Measurements from ENCODE around the gene POLR2E. TPM values are rescaled to one million over a fixed set of nuclear protein-coding genes. Genes with fewer than 3 reads are reported as not detected.
A peak's percentile ranks its signal among the peaks of the same experiment; 100 is the strongest.

Gene POLR2E
- total RNA-seq, 2 donors from 2014 or later = 155 to 248 TPM

DNA sequence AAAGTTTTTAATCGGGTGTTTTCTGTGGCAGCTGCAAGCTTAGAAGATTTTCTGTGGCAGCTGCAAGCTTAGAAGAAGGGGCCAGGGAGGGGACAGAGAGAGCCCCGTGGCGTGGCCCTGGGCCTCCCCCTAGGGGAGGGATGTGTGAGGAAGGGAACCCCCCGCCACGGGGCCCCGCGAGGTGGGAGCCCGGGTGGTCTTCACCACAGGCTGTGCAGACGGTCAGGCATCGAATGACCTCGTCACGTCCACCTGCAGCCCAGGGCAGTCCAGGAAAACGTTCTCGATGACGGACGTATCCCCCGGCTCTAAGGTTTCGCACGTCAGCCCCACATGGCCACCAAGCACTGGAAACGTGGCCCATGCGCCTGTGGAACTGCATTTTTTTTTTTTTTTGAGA is 8.6 kb downstream of the POLR2E start:
- no peaks in the 10 kb centered on the region for H3K9me3 Mint-ChIP-seq
- peaks cover 22% of the 10 kb centered on the region for H3K4me1 Mint-ChIP-seq
- peak overlapping the region; percentile 20 for H3K27ac Mint-ChIP-seq
- H3K36me3 Mint-ChIP-seq (ENCODE audit: low read depth) = peaks cover 82% of the 10 kb centered on the region
- no peak overlapping the region for H3K4me3 Mint-ChIP-seq
- no peak for ATAC-seq (replicated peaks)
- no peaks in the 10 kb centered on the region for H3K27me3 Mint-ChIP-seq

DNA sequence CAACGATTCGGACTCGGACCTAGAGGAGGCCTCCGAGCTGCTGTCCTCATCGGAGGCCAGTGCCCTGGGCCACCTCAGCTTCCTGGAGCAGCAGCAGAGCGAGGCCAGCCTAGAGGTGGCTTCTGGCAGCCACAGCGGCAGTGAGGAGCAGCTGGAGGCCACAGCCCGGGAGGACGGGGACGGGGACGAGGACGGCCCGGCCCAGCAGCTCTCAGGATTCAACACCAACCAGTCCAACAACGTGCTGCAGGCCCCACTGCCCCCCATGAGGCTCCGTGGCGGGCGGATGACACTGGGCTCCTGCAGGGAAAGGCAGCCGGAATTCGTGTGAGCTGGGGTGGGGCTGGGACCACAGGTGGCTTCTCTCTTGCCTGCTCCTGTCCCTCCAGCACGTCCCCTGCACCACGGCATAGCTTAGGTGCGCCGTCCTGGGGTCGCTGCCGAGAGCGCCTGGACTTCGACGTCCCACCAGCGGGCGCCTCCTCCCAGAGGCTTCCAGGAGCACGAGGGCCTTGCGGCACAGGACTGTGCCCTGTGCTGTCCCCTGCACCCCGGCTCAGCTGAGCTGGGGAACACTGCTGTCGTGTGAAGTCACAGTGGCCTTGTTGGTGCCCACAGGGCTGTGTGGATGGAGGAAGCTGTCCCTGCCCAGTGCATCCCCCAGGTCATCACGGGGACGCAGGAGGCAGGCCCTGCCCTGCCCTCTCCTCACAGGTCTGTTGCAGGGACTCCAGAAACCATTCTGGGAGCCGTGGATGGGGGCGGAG is 9.3 kb downstream of the POLR2E start:
- Mint-ChIP-seq H3K27me3 (no peaks in the 10 kb centered on the region), H3K36me3 (ENCODE audit: low read depth) (peaks cover 84% of the 10 kb centered on the region), H3K4me3 (peak overlapping the region; percentile 26), H3K9me3 (no peaks in the 10 kb centered on the region), H3K27ac (peak overlapping the region; percentile 76), H3K4me1 (peaks cover 22% of the 10 kb centered on the region)
- ATAC-seq (replicated peaks) = no peak

- peak overlapping the region; percentile 26 for H3K4me3 Mint-ChIP-seq
- H3K4me1 Mint-ChIP-seq = peaks cover 22% of the 10 kb centered on the region
Measured at GRCh38 chr19:1085053-1085658, 10.0 kb downstream of the POLR2E start.

GRCh38 chr19:1084024-1084868 is 10.9 kb downstream of the POLR2E start:
- peaks cover 22% of the 10 kb centered on the region for H3K4me1 Mint-ChIP-seq
- no peaks in the 10 kb centered on the region for H3K27me3 Mint-ChIP-seq

More at GRCh38 chr19:1085053-1085658, 10.0 kb downstream of the POLR2E start:
- Mint-ChIP-seq H3K36me3 (ENCODE audit: low read depth) (peaks cover 88% of the 10 kb centered on the region), H3K9me3 (no peaks in the 10 kb centered on the region), H3K27me3 (no peaks in the 10 kb centered on the region), H3K27ac (peak overlapping the region; percentile 76)
- no peak for ATAC-seq (replicated peaks)

GRCh38 chr19:1082928-1083816 is 12.0 kb downstream of the POLR2E start:
- no peak for ATAC-seq (replicated peaks)
- Mint-ChIP-seq H3K27me3 (no peaks in the 10 kb centered on the region), H3K36me3 (ENCODE audit: low read depth) (peaks cover 91% of the 10 kb centered on the region), H3K4me3 (peak overlapping the region; percentile 11), H3K9me3 (no peaks in the 10 kb centered on the region), H3K4me1 (peaks cover 17% of the 10 kb centered on the region), H3K27ac (peak overlapping the region; percentile 54)

More at GRCh38 chr19:1084024-1084868, 10.9 kb downstream of the POLR2E start:
- peak overlapping the region; percentile 76 for H3K27ac Mint-ChIP-seq
- no peaks in the 10 kb centered on the region for H3K9me3 Mint-ChIP-seq
- ATAC-seq (replicated peaks) = no peak
- peak overlapping the region; percentile 26 for H3K4me3 Mint-ChIP-seq
- peaks cover 89% of the 10 kb centered on the region for H3K36me3 Mint-ChIP-seq (ENCODE audit: low read depth)

GRCh38 chr19:1082165-1082927 is 12.8 kb downstream of the POLR2E start:
- Mint-ChIP-seq H3K27ac (no peak overlapping the region), H3K4me1 (peaks cover 9% of the 10 kb centered on the region), H3K9me3 (no peaks in the 10 kb centered on the region), H3K27me3 (no peaks in the 10 kb centered on the region), H3K36me3 (ENCODE audit: low read depth) (peaks cover 91% of the 10 kb centered on the region), H3K4me3 (no peak overlapping the region)
- peak; percentile 70 for ATAC-seq (replicated peaks)

DNA sequence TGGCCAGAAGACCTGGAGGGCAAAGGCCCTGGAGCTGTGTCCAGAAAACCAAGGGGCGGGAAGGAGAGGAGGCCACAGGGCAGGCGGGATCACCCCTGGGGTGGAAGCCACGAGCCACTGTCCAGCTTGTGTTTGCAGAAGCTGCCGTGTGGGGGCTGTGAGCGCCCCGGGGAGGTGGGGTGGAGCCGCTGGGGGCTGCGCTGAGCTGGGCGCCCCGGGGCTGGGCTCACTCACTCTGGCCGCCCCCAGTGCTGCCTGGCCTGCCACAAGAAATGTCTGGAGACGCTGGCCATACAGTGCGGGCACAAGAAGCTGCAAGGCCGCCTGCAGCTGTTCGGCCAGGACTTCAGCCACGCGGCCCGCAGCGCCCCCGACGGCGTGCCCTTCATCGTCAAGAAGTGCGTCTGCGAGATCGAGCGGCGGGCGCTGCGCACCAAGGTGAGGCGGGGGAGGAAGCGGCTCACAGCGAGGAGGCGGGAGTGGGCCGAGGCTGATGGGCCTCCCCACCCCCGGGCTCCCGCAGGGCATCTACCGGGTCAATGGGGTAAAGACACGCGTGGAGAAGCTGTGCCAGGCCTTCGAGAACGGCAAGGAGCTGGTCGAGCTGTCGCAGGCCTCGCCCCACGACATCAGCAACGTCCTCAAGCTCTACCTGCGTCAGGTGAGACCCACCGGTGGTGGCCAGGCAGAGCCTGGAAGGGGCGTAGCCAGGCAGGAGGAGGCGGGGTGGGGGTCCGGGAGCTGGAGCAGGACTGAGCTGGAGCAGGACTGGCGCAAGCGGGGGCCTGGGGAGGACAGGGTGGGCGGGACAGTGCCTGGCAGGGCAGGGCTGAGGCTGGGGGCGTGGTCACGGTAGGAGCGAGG is 13.6 kb downstream of the POLR2E start:
- H3K27ac Mint-ChIP-seq = no peak overlapping the region
- peaks cover 98% of the 10 kb centered on the region for H3K36me3 Mint-ChIP-seq (ENCODE audit: low read depth)
- no peak for ATAC-seq (replicated peaks)
- peaks cover 9% of the 10 kb centered on the region for H3K4me1 Mint-ChIP-seq
- no peak overlapping the region for H3K4me3 Mint-ChIP-seq
- H3K27me3 Mint-ChIP-seq = no peaks in the 10 kb centered on the region
- H3K9me3 Mint-ChIP-seq = no peaks in the 10 kb centered on the region

DNA sequence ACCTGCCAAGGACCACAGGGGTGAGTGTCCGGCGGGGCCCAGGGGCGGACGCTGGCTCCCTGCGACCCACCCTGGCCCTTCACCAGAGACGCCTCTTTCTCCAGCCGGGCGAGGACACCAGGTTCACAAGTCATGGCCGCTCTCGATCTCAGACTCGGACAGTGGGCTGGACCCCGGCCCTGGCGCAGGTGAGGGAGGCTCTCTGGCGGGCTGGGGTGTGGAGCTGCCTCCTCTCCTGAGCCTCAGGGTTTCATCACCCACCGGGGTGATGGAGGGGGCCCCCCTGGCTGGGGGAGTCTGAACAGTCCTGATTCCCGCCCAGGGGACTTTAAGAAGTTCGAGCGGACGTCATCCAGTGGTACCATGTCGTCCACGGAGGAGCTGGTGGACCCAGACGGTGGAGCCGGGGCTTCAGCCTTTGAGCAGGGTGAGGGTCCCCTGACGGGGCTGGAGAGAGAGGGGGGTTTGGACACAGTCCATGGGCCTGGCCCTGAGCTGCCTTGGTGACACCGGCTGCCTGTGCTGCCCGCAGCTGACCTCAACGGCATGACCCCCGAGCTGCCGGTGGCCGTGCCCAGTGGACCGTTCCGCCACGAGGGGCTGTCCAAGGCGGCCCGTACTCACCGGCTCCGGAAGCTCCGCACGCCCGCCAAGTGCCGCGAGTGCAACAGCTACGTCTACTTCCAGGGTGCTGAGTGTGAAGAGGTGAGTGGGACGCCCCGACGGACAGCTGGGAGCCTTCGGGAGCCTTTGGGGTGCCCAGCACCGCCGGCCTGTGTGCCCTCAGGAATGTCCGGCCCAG is 14.6 kb downstream of the POLR2E start:
- no peak for ATAC-seq (replicated peaks)
- Mint-ChIP-seq H3K4me1 (peaks cover 15% of the 10 kb centered on the region), H3K9me3 (no peaks in the 10 kb centered on the region), H3K27me3 (no peaks in the 10 kb centered on the region), H3K36me3 (ENCODE audit: low read depth) (peaks cover 98% of the 10 kb centered on the region), H3K27ac (no peak overlapping the region), H3K4me3 (no peak overlapping the region)

GRCh38 chr19:1079566-1080111 is 15.5 kb downstream of the POLR2E start:
- Mint-ChIP-seq H3K9me3 (no peaks in the 10 kb centered on the region), H3K4me3 (peak overlapping the region; percentile 32), H3K27ac (no peak overlapping the region), H3K4me1 (peaks cover 9% of the 10 kb centered on the region), H3K27me3 (no peaks in the 10 kb centered on the region), H3K36me3 (ENCODE audit: low read depth) (peaks cover 96% of the 10 kb centered on the region)
- peak; percentile 19 for ATAC-seq (replicated peaks)

DNA sequence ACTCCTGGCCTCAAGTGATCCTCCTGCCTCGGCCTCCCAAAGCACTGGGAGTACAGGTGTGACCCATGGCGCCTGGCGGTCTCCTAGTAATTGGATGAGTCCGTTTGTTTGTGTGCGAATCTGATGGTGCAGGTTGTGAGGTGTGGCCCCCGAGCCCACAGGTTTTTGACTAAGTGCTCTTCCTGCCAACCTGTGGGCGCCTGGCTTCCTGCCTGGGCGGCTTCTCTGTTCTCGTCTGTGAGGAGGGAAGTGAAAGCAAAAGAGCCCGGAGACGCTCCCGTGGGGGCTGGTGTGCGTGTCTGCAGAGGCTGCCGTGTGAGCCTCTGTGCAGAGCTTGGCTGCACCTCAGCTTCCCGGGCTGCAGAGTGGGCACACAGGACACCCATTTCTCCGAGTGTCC is 18.2 kb downstream of the POLR2E start:
- no peaks in the 10 kb centered on the region for H3K27me3 Mint-ChIP-seq
- H3K9me3 Mint-ChIP-seq = no peaks in the 10 kb centered on the region
- H3K27ac Mint-ChIP-seq = peak overlapping the region; percentile 89
- H3K36me3 Mint-ChIP-seq (ENCODE audit: low read depth) = peaks cover 95% of the 10 kb centered on the region
- H3K4me1 Mint-ChIP-seq = peaks cover 11% of the 10 kb centered on the region
- H3K4me3 Mint-ChIP-seq = peak overlapping the region; percentile 79
- ATAC-seq (replicated peaks) = peak; percentile 88

- H3K4me3 Mint-ChIP-seq = peak overlapping the region; percentile 79
- H3K4me1 Mint-ChIP-seq = peaks cover 14% of the 10 kb centered on the region
- peaks cover 91% of the 10 kb centered on the region for H3K36me3 Mint-ChIP-seq (ENCODE audit: low read depth)
- H3K27ac Mint-ChIP-seq = peak overlapping the region; percentile 75
- no peak for ATAC-seq (replicated peaks)
- no peaks in the 10 kb centered on the region for H3K27me3 Mint-ChIP-seq
- no peaks in the 10 kb centered on the region for H3K9me3 Mint-ChIP-seq
Measured at GRCh38 chr19:1076046-1076386, 19.2 kb downstream of the POLR2E start.
